ENCODE data around the gene MOBP.

GRCh38 chr3:39519103-39519502, 51.6 kb downstream of the MOBP start:
- TF ChIP-seq CTCF (IDR thresholded peaks at IDR 0.05) = no peak
- TF ChIP-seq ZFX (IDR thresholded peaks at IDR 0.05; ENCODE audit: borderline replicate concordance) = no peak

All from 22Rv1 (cell line).